Uterus (tissue), 2 donors: ENCODE measurements around the gene NDUFS7.

ENCODE experiments used
- CTCF ChIP-seq, 4 experiments: fragments of 200-600 bp in 2 of 4; fragments of 450-650 bp in 2 of 4; sonication (generic) in 2 of 4; IDR thresholded peaks; one replicate each; pipeline ENCODE4 v1.5.1; 2016 to 2019; ENCODE audit warnings: antibody characterized with exemption in 4 of 4, mild to moderate bottlenecking in 2 of 4, moderate library complexity in 1 of 4
- POLR2A ChIP-seq, 2 donors: fragments of 450-650 bp; IDR thresholded peaks; one replicate each; pipeline ENCODE4 v1.6.1; 2016; ENCODE audit warnings: antibody characterized with exemption in 2 of 2, mild to moderate bottlenecking in 1 of 2, moderate library complexity in 1 of 2

- TF ChIP-seq POLR2A (IDR thresholded peaks at IDR 0.05) (no peak), CTCF (IDR thresholded peaks at IDR 0.05) (no peak)
These were observed 20.1 kb upstream of the NDUFS7 start for GRCh38 chr19:1363599-1363998.
